ENCODE results near the gene CBR3. TPM values are rescaled to one million over a fixed set of nuclear protein-coding genes. Genes with fewer than 3 reads are reported as not detected.

The CBR3 gene
- total and polyA plus RNA-seq, 9 of the 15 experiments (the other 6 are each of a cell fraction or from before 2014, with no cell fraction given), result not detected

GRCh38 chr21:36141513-36141925 is 6.6 kb downstream of the CBR3 start (continued):
- no peak for TF ChIP-seq KAT2B (IDR thresholded peaks at IDR 0.05; ENCODE audit: low read depth, low read length)
- TF ChIP-seq ESRRA (IDR thresholded peaks at IDR 0.05; ENCODE audit: borderline replicate concordance, low read depth), result peak; percentile 19; the same call in 1 of the 2 replicates
- TF ChIP-seq TOE1 (IDR thresholded peaks at IDR 0.05; ENCODE audit: borderline replicate concordance), result no peak
- no peak for TF ChIP-seq TOE1 (CRISPR knock-in tag; IDR thresholded peaks at IDR 0.05; ENCODE audit: borderline replicate concordance, low read depth)
- TF ChIP-seq NR3C1 (CRISPR knock-in tag; IDR thresholded peaks at IDR 0.05), result no peak
- no peak for TF ChIP-seq FOXK1 (CRISPR knock-in tag; IDR thresholded peaks at IDR 0.05; ENCODE audit: borderline replicate concordance)
- TF ChIP-seq NR2F6 (CRISPR knock-in tag; IDR thresholded peaks at IDR 0.05), result no peak
- peak; percentile 50 for TF ChIP-seq ATF7 (IDR thresholded peaks at IDR 0.05)
- no peak for TF ChIP-seq ARID1B (IDR thresholded peaks at IDR 0.05)
- peak; percentile 19; the same call in 1 of the 2 replicates for TF ChIP-seq L3MBTL2 (IDR thresholded peaks at IDR 0.05)
- no peak for TF ChIP-seq HIVEP1 (CRISPR knock-in tag; IDR thresholded peaks at IDR 0.05)
- TF ChIP-seq ZNF398 (CRISPR knock-in tag; IDR thresholded peaks at IDR 0.05), result no peak
- TF ChIP-seq JUND (IDR thresholded peaks at IDR 0.05; ENCODE audit: borderline replicate concordance, low read depth, low read length), result peak; percentile 51; the same call in 1 of the 2 replicates
- peak; percentile 28; the same call in 1 of the 3 replicates for TF ChIP-seq JUND (tag; IDR thresholded peaks at IDR 0.05; ENCODE audit: borderline replicate concordance, low read depth, low read length)
- TF ChIP-seq, protein P1, sequence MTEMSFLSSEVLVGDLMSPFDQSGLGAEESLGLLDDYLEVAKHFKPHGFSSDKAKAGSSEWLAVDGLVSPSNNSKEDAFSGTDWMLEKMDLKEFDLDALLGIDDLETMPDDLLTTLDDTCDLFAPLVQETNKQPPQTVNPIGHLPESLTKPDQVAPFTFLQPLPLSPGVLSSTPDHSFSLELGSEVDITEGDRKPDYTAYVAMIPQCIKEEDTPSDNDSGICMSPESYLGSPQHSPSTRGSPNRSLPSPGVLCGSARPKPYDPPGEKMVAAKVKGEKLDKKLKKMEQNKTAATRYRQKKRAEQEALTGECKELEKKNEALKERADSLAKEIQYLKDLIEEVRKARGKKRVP (CRISPR knock-in tag; IDR thresholded peaks at IDR 0.05), result no peak
- no peak for TF ChIP-seq ETV6 (IDR thresholded peaks at IDR 0.05; ENCODE audit: borderline replicate concordance in 1 of 2, low read depth in 2 of 2, low read length in 1 of 2)
- no peak for TF ChIP-seq ETV6 (CRISPR knock-in tag; IDR thresholded peaks at IDR 0.05; ENCODE audit: borderline replicate concordance)
- TF ChIP-seq ZBED1 (IDR thresholded peaks at IDR 0.05), result no peak
- no peak for TF ChIP-seq IRF9 (tag; IDR thresholded peaks at IDR 0.05)
- peak in 1 of 2 experiments; percentile 36; a peak in 1 of 4 replicates for TF ChIP-seq MAZ (CRISPR knock-in tag; conservative IDR thresholded peaks at IDR 0.05 in 1 of 2, IDR thresholded peaks at IDR 0.05 in 1 of 2)
- 0 out of 2 replicates have a peak, but pooled peaks have one; percentile 24 for TF ChIP-seq CBFA2T3 (IDR thresholded peaks at IDR 0.05)
- TF ChIP-seq PKNOX1 (IDR thresholded peaks at IDR 0.05), result no peak
- no peak for TF ChIP-seq ZNF512 (tag; IDR thresholded peaks at IDR 0.05)
- TF ChIP-seq GABPB1 (CRISPR knock-in tag; IDR thresholded peaks at IDR 0.05), result 0 out of 2 replicates have a peak, but pooled peaks have one; percentile 34
- TF ChIP-seq CC2D1A (IDR thresholded peaks at IDR 0.05), result peak; percentile 59; the same call in 1 of the 2 replicates

Data from K562 (cell line).